PC-3 (cell line): ENCODE data around the gene RNU6-1.

Source experiments
- CTCF ChIP-seq: fragments of 300-600 bp; sonication (generic); conservative IDR thresholded peaks from 2 replicates; pipeline ENCODE4 v1.5.1; 2017; ENCODE audit warnings: antibody characterized with exemption, low read depth, mild to moderate bottlenecking, low read length
- EZH2 ChIP-seq: fragments of 300-600 bp; sonication (generic); IDR thresholded peaks from one replicate; pipeline ENCODE4 v1.6.1; 2017; ENCODE audit warnings: antibody characterized with exemption, mild to moderate bottlenecking, low read length; ENCODE audit not compliant: unreplicated experiment
- EZH2phosphoT487 ChIP-seq: fragments of 300-600 bp; sonication (generic); IDR thresholded peaks from 2 replicates; pipeline ENCODE4 v1.6.1; 2018; ENCODE audit warnings: mild to moderate bottlenecking, antibody characterized with exemption, low read length, borderline replicate concordance

- TF ChIP-seq CTCF (no peak), EZH2phosphoT487 (no peak), EZH2 (no peak)
These were observed 37.6 kb downstream of the RNU6-1 start for GRCh38 chr15:67801926-67802914.
